PC-3 (cell line): ENCODE measurements around the gene GZMA. TPM values are rescaled to one million over a fixed set of nuclear protein-coding genes. Genes with fewer than 3 reads are reported as not detected.

Experiments used
- ATAC-seq: fragments of 200-7000 bp; cut with Tn5 transposase; 2 replicates; pipeline ENCODE4 v1.9.1; 2020; ENCODE audit warnings: mild to moderate bottlenecking, moderate library complexity
- BruUV-seq: library from RNA; stranded (reverse); fragments of 400-500 nt; replicated peaks from 2 replicates; lab custom pipeline; 2021; lab: Mats Ljungman, UMichigan
- CTCF ChIA-PET: fragments of 300-600 bp; sonication (Branson Sonifier 250); formaldehyde crosslinking; loops from one replicate; lab custom pipeline; 2022; ENCODE audit warnings: antibody characterized with exemption; lab: Charles Lee
- POLR2A ChIA-PET: fragments of 300-600 bp; sonication (Branson Sonifier 250); formaldehyde crosslinking; loops from one replicate; lab custom pipeline; 2022; ENCODE audit warnings: antibody characterized with exemption; ENCODE audit not compliant: unreplicated experiment; lab: Charles Lee
- DNase-seq: peaks from one replicate; pipeline ENCODE4 v3.0.0-alpha.2; 2015
- H2AFZ ChIP-seq: fragments of 300-600 bp; sonication (generic); 2 replicates; pipeline ENCODE4 v1.6.0; 2016; ENCODE audit warnings: antibody characterized with exemption, low read length
- H3F3A ChIP-seq: fragments of 300-600 bp; sonication (generic); one replicate; pipeline ENCODE4 v1.6.0; 2017; ENCODE audit warnings: antibody characterized with exemption, low read length, control low read depth, mild to moderate bottlenecking; ENCODE audit not compliant: unreplicated experiment
- H3K27ac ChIP-seq: fragments of 300-600 bp; sonication (generic); 2 replicates; pipeline ENCODE4 v1.5.1; 2016; ENCODE audit warnings: mild to moderate bottlenecking, low read length
- H3K27me3 ChIP-seq: fragments of 300-600 bp; sonication (generic); 2 replicates; pipeline ENCODE4 v1.6.1; 2016; ENCODE audit warnings: low read length, mixed read lengths
- H3K36me3 ChIP-seq: fragments of 300-600 bp; sonication (generic); 2 replicates; pipeline ENCODE4 v1.6.1; 2016; ENCODE audit warnings: low read depth, mixed run types, low read length, mixed read lengths
- H3K4me1 ChIP-seq: fragments of 300-600 bp; sonication (generic); 2 replicates; pipeline ENCODE4 v1.5.1; 2016; ENCODE audit warnings: low read length; ENCODE audit not compliant: insufficient read depth
- H3K4me2 ChIP-seq: fragments of 300-600 bp; sonication (generic); 2 replicates; pipeline ENCODE4 v1.6.0; 2016; ENCODE audit warnings: low read length
- H3K4me3 ChIP-seq: fragments of 300-600 bp; sonication (generic); 2 replicates; pipeline ENCODE4 v1.5.1; 2016; ENCODE audit warnings: mild to moderate bottlenecking, low read length, mixed read lengths
- H3K79me2 ChIP-seq: fragments of 300-600 bp; sonication (generic); 2 replicates; pipeline ENCODE4 v1.6.1; 2017; ENCODE audit warnings: low read length, mixed read lengths
- H3K9ac ChIP-seq: fragments of 300-600 bp; sonication (generic); 2 replicates; pipeline ENCODE4 v1.6.0; 2016; ENCODE audit warnings: mild to moderate bottlenecking, low read length
- H3K9me2 ChIP-seq: fragments of 300-600 bp; sonication (generic); replicated peaks from 2 replicates; pipeline ENCODE4 v1.6.1; 2016; ENCODE audit warnings: mixed run types, low read length, mixed read lengths
- H3K9me3 ChIP-seq: fragments of 300-600 bp; sonication (generic); 2 replicates; pipeline ENCODE4 v1.6.1; 2016; ENCODE audit warnings: low read length, mixed read lengths
- H4K20me1 ChIP-seq: fragments of 300-600 bp; sonication (generic); 2 replicates; pipeline ENCODE4 v1.6.1; 2016; ENCODE audit warnings: low read length, mixed read lengths
- CTCF ChIP-seq: fragments of 300-600 bp; sonication (generic); conservative IDR thresholded peaks from 2 replicates; pipeline ENCODE4 v1.5.1; 2017; ENCODE audit warnings: antibody characterized with exemption, low read depth, mild to moderate bottlenecking, low read length
- EZH2 ChIP-seq: fragments of 300-600 bp; sonication (generic); IDR thresholded peaks from one replicate; pipeline ENCODE4 v1.6.1; 2017; ENCODE audit warnings: antibody characterized with exemption, mild to moderate bottlenecking, low read length; ENCODE audit not compliant: unreplicated experiment
- EZH2phosphoT487 ChIP-seq: fragments of 300-600 bp; sonication (generic); IDR thresholded peaks from 2 replicates; pipeline ENCODE4 v1.6.1; 2018; ENCODE audit warnings: mild to moderate bottlenecking, antibody characterized with exemption, low read length, borderline replicate concordance
- intact Hi-C: fragments of 100-400 bp; cut with micrococcal nuclease; formaldehyde crosslinking; loops from 2 replicates; pipeline ENCODE4 v1.9.0; 2023
- total RNA-seq: library from RNA; depleted of rRNA; stranded (reverse); fragments of >200 nt; gene quantifications from 2 replicates; pipeline ENCODE4 v1.2.3, GENCODE V29; 2014

GZMA gene
- total RNA-seq, 1 experiment from 2014 or later = not detected

- no TSS peak for BruUV-seq
- Histone ChIP-seq H2AFZ (no peak overlapping the region), H3K9me2 (no peaks in the 10 kb centered on the region), H3K9ac (no peak overlapping the region), H3K4me2 (no peak overlapping the region), H3K27me3 (no peaks in the 10 kb centered on the region), H3K79me2 (no peaks in the 10 kb centered on the region), H4K20me1 (no peaks in the 10 kb centered on the region), H3K9me3 (no peaks in the 10 kb centered on the region), H3F3A (no peaks in the 10 kb centered on the region), H3K4me1 (no peaks in the 10 kb centered on the region), H3K36me3 (no peaks in the 10 kb centered on the region), H3K27ac (no peak overlapping the region), H3K4me3 (no peak overlapping the region)
- CTCF ChIA-PET = no interaction called here
- POLR2A ChIA-PET = no interaction called here
- ATAC-seq (no peak), DNase-seq (no peak)
- no peak for TF ChIP-seq EZH2
- TF ChIP-seq EZH2phosphoT487 = no peak
- TF ChIP-seq CTCF = no peak
- intact Hi-C loops = no loop called here
Measured at GRCh38 chr5:55101556-55102276, 730 bp upstream of the GZMA start.

GRCh38 chr5:55104036-55104772, 1.8 kb downstream of the GZMA start:
- no TSS peak for BruUV-seq
- intact Hi-C loops = no loop called here
- Histone ChIP-seq H3K79me2 (no peaks in the 10 kb centered on the region), H3K27ac (no peak overlapping the region), H4K20me1 (no peaks in the 10 kb centered on the region), H3K9ac (no peak overlapping the region), H3K4me3 (no peak overlapping the region), H2AFZ (no peak overlapping the region), H3K36me3 (no peaks in the 10 kb centered on the region), H3K4me2 (no peak overlapping the region), H3K9me3 (no peaks in the 10 kb centered on the region), H3F3A (no peaks in the 10 kb centered on the region), H3K27me3 (no peaks in the 10 kb centered on the region), H3K4me1 (no peaks in the 10 kb centered on the region), H3K9me2 (no peaks in the 10 kb centered on the region)
- POLR2A ChIA-PET = no interaction called here
- DNase-seq = no peak
- ATAC-seq = no peak
- CTCF ChIA-PET = no interaction called here
- TF ChIP-seq EZH2phosphoT487 (no peak), CTCF (no peak), EZH2 (no peak)
